CD14-positive monocyte (primary cell): Measurements from ENCODE around the gene ARCN1. TPM values are rescaled to one million over a fixed set of nuclear protein-coding genes. Genes with fewer than 3 reads are reported as not detected.
"Not testable (repeated sequence)": the region's sequence is repeated elsewhere in the genome, so short reads cannot be mapped to it uniquely, and the experiment has no call there.

Experiments used
- DNase-seq, 3 donors: peaks; one replicate each; pipeline ENCODE4 v3.0.0-alpha.2; 2011 to 2022
- H2AFZ ChIP-seq: 2 replicates; pipeline ENCODE4 v1.6.0; 2012; ENCODE audit warnings: mild to moderate bottlenecking, low read depth, low read length, inconsistent platforms; ENCODE audit not compliant: insufficient read depth, poor library complexity, severe bottlenecking
- H3K27ac ChIP-seq, 2 donors: 1 replicate in 1 of 2; 2 replicates in 1 of 2; pipeline ENCODE4 v1.5.1; 2012 to 2013; ENCODE audit warnings: low read length in 2 of 2, control low read depth in 1 of 2, inconsistent platforms in 1 of 2, low read depth in 1 of 2, mild to moderate bottlenecking in 1 of 2
- H3K27me3 ChIP-seq, 2 donors: one replicate each; pipeline versions ENCODE4 v1.6.0 to v1.6.1; 2011 to 2013; ENCODE audit warnings: low read length in 2 of 2; ENCODE audit not compliant: control insufficient read depth in 2 of 2, insufficient read depth in 2 of 2
- H3K36me3 ChIP-seq, 2 donors: replicated peaks in 1 of 2; 1 replicate in 1 of 2; 2 replicates in 1 of 2; pipeline versions ENCODE4 v1.5.1 to v1.6.1; 2012 to 2013; ENCODE audit warnings: low read length in 2 of 2, control low read depth in 1 of 2, inconsistent platforms in 1 of 2, mild to moderate bottlenecking in 1 of 2; ENCODE audit not compliant: insufficient read depth in 2 of 2, control insufficient read depth in 1 of 2
- H3K4me1 ChIP-seq, 2 donors: 1 replicate in 1 of 2; 2 replicates in 1 of 2; pipeline versions ENCODE4 v1.5.1 to v1.6.1; 2012 to 2013; ENCODE audit warnings: low read length in 2 of 2, control low read depth in 1 of 2, inconsistent platforms in 1 of 2, mild to moderate bottlenecking in 1 of 2, moderate library complexity in 1 of 2; ENCODE audit not compliant: insufficient read depth in 2 of 2, control insufficient read depth in 1 of 2
- H3K4me2 ChIP-seq: replicated peaks from 2 replicates; pipeline ENCODE3; 2012; ENCODE audit warnings: low read length, moderate library complexity, mild to moderate bottlenecking; ENCODE audit not compliant: poor library complexity, severe bottlenecking; ENCODE audit errors: extremely low read depth
- H3K4me3 ChIP-seq, 3 experiments: fragments of 200-600 bp in 1 of 3; sonication (generic) in 1 of 3; replicated peaks in 1 of 3; 1 replicate in 2 of 3; 2 replicates in 1 of 3; pipeline ENCODE4 v1.5.1; 2011 to 2013; ENCODE audit warnings: low read length in 3 of 3, mild to moderate bottlenecking in 3 of 3, control low read depth in 2 of 3, low read depth in 2 of 3, inconsistent platforms in 1 of 3, moderate library complexity in 1 of 3
- H3K79me2 ChIP-seq: 2 replicates; pipeline ENCODE4 v1.6.0; 2012; ENCODE audit warnings: mild to moderate bottlenecking, control low read depth, inconsistent platforms, low read length, moderate library complexity; ENCODE audit not compliant: insufficient read depth
- H3K9ac ChIP-seq: 2 replicates; pipeline ENCODE4 v1.6.0; 2017; ENCODE audit warnings: low read length, mild to moderate bottlenecking; ENCODE audit not compliant: insufficient read depth, poor library complexity, severe bottlenecking
- H3K9me3 ChIP-seq, 2 donors: replicated peaks in 1 of 2; 1 replicate in 1 of 2; 2 replicates in 1 of 2; pipeline versions ENCODE4 v1.5.1 to v1.6.1; 2012 to 2013; ENCODE audit warnings: low read length in 2 of 2, control low read depth in 1 of 2; ENCODE audit not compliant: control insufficient read depth in 1 of 2, insufficient read depth in 1 of 2
- H4K20me1 ChIP-seq: 2 replicates; pipeline ENCODE4 v1.6.0; 2012; ENCODE audit warnings: mild to moderate bottlenecking, low read length, control low read depth, moderate library complexity; ENCODE audit not compliant: insufficient read depth
- H3K27ac Mint-ChIP-seq, 7 donors: one replicate each; pipeline ENCODE4 v1.8.0; 2020; ENCODE audit warnings: mild to moderate bottlenecking in 7 of 7, mixed read lengths in 7 of 7, moderate library complexity in 6 of 7, inconsistent platforms in 2 of 7
- H3K27me3 Mint-ChIP-seq, 3 donors: one replicate each; pipeline ENCODE4 v1.8.0; 2021 to 2022; ENCODE audit warnings: low read depth in 3 of 3, mild to moderate bottlenecking in 3 of 3, mixed read lengths in 3 of 3, moderate library complexity in 3 of 3, inconsistent platforms in 1 of 3
- H3K36me3 Mint-ChIP-seq, 2 donors: one replicate each; pipeline ENCODE4 v1.8.0; 2020; ENCODE audit warnings: mixed read lengths in 2 of 2, inconsistent platforms in 1 of 2, mild to moderate bottlenecking in 1 of 2
- H3K4me1 Mint-ChIP-seq: one replicate; pipeline ENCODE4 v1.8.0; 2020; ENCODE audit warnings: mild to moderate bottlenecking, mixed read lengths
- H3K4me3 Mint-ChIP-seq, 2 donors: one replicate each; pipeline ENCODE4 v1.8.0; 2020; ENCODE audit warnings: mild to moderate bottlenecking in 2 of 2, mixed read lengths in 2 of 2, moderate library complexity in 1 of 2
- H3K9me3 Mint-ChIP-seq, 7 donors: one replicate each; pipeline ENCODE4 v1.8.0; 2020 to 2022; ENCODE audit warnings: mixed read lengths in 7 of 7, mild to moderate bottlenecking in 6 of 7, moderate library complexity in 6 of 7, inconsistent platforms in 2 of 7
- CTCF ChIP-seq: fragments of 200-600 bp; IDR thresholded peaks from one replicate; pipeline ENCODE4 v1.8.0; 2022; ENCODE audit warnings: antibody characterized with exemption, mild to moderate bottlenecking
- WGBS: methylation state at CpG from one replicate; pipeline ENCODE4 v1.1.5; 2013; ENCODE audit warnings: missing lambda C conversion rate; ENCODE audit not compliant: insufficient coverage; 5-methylcytosine and 5-hydroxymethylcytosine counted together
- intact Hi-C, 2 donors: fragments of 100-400 bp; cut with micrococcal nuclease; formaldehyde crosslinking; loops; one replicate each; pipeline versions ENCODE4 v1.15.0 to v1.15.1; 2023
- polyA plus RNA-seq, 3 donors: library from polyadenylated mRNA; depleted of rRNA in 1 of 3; unstranded in 2 of 3; stranded (reverse) in 1 of 3; fragments of 300-500 nt in 2 of 3; fragments of >200 nt in 1 of 3; fragmentation: Illumina TruSeq in 2 of 3; gene quantifications; 1 replicate in 2 of 3; 2 replicates in 1 of 3; pipeline ENCODE4 v1.2.3, GENCODE V29; 2012 to 2021

The ARCN1 gene
- polyA plus RNA-seq, 3 donors: 36.1 to 101 (median 79.7) TPM

- no peaks in the 10 kb centered on the region for H3K4me1 ChIP-seq
- no peak for TF ChIP-seq CTCF
- peaks cover 52 to 60% of the 10 kb centered on the region in 2 donors for H3K36me3 ChIP-seq
- H3K4me3 Mint-ChIP-seq: no peak overlapping the region
- H3K4me1 Mint-ChIP-seq: peaks cover 7% of the 10 kb centered on the region
- peaks cover 61% of the 10 kb centered on the region in 2 donors for H3K36me3 Mint-ChIP-seq
- peaks cover 19 to 23% (median 22%) of the 10 kb centered on the region in 3 donors for H3K27me3 Mint-ChIP-seq
- H3K9me3 ChIP-seq: no peaks in the 10 kb centered on the region
- H3K27ac ChIP-seq: no peak overlapping the region
- peaks cover 17 to 26% of the 10 kb centered on the region in 2 donors for H3K27me3 ChIP-seq
- intact Hi-C loops: no loop called here
- peaks cover 0 to 4% (median 0%) of the 10 kb centered on the region in 7 donors for H3K9me3 Mint-ChIP-seq
- no peak for DNase-seq
- WGBS: no CpG with 5 or more reads among the region's 3 CpGs
- no peak overlapping the region for H3K9ac ChIP-seq
- no peaks in the 10 kb centered on the region for H3K79me2 ChIP-seq
- H2AFZ ChIP-seq: no peak overlapping the region
- peaks cover 9% of the 10 kb centered on the region for H4K20me1 ChIP-seq
- no peak overlapping the region for H3K27ac Mint-ChIP-seq
- no peak overlapping the region for H3K4me2 ChIP-seq
- no peak overlapping the region for H3K4me3 ChIP-seq
Measured at GRCh38 chr11:118602331-118602730, 30.1 kb downstream of the ARCN1 start.

GRCh38 chr11:118603709-118604108, 31.5 kb downstream of the ARCN1 start:
- Mint-ChIP-seq H3K4me1 (peaks cover 13% of the 10 kb centered on the region), H3K36me3 (peaks cover 48% of the 10 kb centered on the region in 2 donors), H3K27me3 (peaks cover 24 to 37% (median 33%) of the 10 kb centered on the region in 3 donors), H3K27ac (peak overlapping the region in 1 of 7 donors; percentile 28)
- DNase-seq, H4K20me1 ChIP-seq, H3K4me3 Mint-ChIP-seq, H3K79me2 ChIP-seq, H2AFZ ChIP-seq, H3K9me3 ChIP-seq, H3K27ac ChIP-seq, H3K9ac ChIP-seq, H3K9me3 Mint-ChIP-seq, intact Hi-C loops, H3K4me2 ChIP-seq, H3K4me3 ChIP-seq: not testable (repeated sequence)
- WGBS: 100% methylated on average over 4 of the region's 8 CpGs
- Histone ChIP-seq H3K4me1 (peaks cover 11 to 13% of the 10 kb centered on the region in 2 donors), H3K27me3 (peaks cover 22 to 38% of the 10 kb centered on the region in 2 donors), H3K36me3 (peaks cover 40 to 46% of the 10 kb centered on the region in 2 donors)
